ENCODE data around the gene KLHL40.

KLHL40 gene

DNA sequence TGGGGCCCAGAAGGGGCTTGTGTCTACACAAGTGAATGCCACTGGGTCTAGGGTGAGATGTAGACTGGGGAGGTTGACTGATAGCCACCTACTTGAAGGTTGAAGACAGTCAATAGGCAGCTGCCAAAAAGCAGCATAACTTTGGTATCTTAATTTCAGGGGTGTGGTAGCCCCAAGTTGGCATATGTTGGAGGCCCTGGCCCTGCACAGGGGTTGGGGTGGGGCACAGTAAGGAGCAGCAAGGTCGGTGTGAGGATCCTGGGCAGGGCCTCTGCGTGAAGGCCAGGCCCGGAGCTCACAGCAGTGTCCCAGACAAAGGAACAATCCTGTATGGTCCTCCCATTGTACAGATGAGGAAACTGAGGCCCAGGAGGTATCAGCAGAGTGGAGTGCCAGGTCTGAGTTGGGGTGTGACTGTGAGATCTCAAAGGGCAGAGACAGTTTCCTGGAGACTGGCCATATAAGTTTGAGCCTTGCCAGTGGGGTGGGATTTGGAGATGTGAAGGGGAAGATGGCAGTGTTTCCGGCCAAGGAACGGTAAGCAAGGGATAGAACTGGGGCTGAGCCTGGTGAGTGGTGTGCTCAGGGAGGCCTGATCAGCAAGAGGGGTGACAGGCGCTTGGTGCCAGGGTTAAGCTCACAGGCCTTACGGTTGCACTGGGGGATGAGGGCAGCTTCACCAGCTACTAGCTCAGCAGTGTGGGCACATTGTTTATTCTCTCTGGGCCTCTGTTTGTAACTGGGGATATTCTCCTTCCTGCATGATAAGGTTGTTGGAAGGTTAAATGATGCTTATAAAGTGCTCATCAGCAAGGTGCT, 1.7 kb downstream of the KLHL40 start:
- TF ChIP-seq, protein P1, sequence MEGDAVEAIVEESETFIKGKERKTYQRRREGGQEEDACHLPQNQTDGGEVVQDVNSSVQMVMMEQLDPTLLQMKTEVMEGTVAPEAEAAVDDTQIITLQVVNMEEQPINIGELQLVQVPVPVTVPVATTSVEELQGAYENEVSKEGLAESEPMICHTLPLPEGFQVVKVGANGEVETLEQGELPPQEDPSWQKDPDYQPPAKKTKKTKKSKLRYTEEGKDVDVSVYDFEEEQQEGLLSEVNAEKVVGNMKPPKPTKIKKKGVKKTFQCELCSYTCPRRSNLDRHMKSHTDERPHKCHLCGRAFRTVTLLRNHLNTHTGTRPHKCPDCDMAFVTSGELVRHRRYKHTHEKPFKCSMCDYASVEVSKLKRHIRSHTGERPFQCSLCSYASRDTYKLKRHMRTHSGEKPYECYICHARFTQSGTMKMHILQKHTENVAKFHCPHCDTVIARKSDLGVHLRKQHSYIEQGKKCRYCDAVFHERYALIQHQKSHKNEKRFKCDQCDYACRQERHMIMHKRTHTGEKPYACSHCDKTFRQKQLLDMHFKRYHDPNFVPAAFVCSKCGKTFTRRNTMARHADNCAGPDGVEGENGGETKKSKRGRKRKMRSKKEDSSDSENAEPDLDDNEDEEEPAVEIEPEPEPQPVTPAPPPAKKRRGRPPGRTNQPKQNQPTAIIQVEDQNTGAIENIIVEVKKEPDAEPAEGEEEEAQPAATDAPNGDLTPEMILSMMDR (IDR thresholded peaks at IDR 0.05; ENCODE audit: low read depth, low read length): no peak
- DNase-seq (ENCODE audit: extremely low read depth, low read depth): no peak

DNA sequence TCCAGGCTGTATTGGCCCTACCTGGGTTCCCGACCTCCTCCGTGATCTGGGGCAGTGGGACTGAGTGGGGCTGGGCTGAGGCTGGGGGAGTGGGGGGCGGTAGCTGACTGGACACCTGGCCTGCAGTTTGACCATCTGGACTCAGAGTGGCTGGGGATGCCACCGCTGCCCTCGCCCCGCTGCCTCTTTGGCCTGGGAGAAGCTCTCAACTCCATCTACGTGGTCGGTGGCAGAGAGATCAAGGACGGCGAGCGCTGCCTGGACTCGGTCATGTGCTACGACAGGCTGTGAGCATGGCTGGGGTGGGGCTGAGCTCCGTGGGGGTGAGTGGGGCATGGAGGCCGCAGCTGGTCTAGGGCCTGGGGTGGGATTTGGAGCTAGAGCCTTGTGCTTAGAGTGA, 2.7 kb downstream of the KLHL40 start:
- no peak for DNase-seq (ENCODE audit: extremely low read depth, low read depth)
- TF ChIP-seq, protein P1 (IDR thresholded peaks at IDR 0.05; ENCODE audit: low read depth, low read length): no peak

DNA sequence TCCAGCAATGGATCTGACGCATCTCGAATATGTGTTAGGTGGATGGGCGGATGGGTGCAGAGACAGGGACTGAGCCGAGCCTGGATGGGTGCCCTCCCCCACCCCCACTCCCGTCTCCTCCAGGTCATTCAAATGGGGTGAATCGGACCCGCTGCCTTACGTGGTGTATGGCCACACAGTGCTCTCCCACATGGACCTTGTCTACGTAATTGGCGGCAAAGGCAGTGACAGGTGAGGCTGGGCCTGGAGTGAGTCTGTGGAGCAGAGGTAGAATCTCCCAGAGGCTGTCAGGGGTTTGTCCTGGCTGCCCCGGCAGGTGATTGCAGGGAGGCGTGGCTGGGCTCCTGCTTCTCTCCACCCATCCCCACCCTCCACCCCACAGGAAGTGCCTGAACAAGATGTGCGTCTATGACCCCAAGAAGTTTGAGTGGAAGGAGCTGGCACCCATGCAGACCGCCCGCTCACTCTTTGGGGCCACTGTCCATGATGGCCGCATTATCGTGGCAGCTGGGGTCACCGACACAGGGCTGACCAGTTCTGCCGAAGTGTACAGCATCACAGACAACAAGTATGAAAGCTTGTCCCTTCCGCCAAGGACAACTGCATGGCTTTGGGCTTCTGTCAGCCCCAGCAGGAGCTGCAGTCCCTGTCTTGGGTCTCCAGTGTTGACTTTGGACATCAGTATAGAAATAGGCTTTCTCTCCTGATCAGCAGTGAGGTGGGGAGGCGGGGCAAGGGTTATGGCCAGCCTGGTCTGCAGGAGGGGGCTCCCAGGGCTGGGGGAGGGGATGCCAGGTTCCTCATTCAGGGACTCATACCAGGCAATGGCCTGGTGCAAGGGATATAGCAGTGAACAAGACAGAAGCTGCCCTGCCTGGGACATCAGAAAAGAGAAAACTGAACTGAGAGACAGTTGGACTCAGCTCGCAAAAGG, 3.4 kb downstream of the KLHL40 start:
- no peak for DNase-seq (ENCODE audit: extremely low read depth, low read depth)
- TF ChIP-seq, protein P1 (IDR thresholded peaks at IDR 0.05; ENCODE audit: low read depth, low read length): no peak

DNA sequence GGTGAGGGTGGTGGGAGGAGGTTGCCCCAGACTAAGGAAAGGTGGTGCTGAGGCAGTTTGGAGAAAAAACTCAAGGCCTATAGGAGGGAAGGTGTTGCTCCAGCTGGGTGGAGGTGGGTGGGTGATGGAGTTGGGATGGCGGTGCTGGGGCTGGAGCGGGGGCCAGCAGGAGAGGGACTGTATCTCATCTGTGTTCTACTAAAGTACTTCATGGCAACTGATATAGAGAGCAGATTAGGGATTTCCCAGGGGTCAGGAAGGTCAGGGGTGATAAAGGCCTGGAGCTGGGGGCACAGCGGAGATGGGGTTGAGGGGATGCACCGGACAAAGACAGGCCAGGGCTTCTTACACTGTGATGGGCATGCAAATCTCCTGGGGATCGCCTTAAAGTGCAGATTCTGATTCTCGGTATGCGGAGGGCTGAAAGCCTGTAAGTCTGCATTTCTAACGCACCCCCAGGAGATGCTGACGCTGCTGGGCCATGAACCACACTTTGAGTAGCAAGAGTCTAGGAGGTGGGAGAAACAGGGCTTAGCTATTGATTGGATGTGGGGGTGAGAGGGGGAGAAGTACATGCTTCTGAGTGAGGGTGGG, 4.2 kb downstream of the KLHL40 start:
- no peak for DNase-seq (ENCODE audit: extremely low read depth, low read depth)
- TF ChIP-seq, protein P1 (IDR thresholded peaks at IDR 0.05; ENCODE audit: low read depth, low read length): no peak

DNA sequence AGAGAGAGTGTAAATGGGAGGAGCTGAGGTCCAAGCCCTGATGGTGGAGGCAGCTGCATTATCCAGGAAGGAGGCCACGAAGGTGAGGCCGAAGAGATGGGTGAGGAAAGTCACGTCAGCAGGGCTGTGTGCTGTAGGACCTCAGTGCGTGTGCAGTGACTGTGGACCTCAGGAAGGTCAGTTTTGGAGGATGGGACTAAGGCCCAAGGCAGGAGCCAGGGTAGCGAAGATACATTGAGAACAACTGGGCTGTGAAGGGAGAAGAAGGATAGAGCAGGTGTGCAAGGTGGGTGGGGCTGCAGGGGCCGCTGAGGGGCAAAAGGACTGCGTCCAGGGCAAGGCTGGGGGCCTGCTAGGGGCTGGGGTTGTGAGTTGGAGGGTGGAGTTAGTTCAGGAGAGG, 4.9 kb downstream of the KLHL40 start:
- DNase-seq (ENCODE audit: extremely low read depth, low read depth): no peak
- TF ChIP-seq, protein P1 (IDR thresholded peaks at IDR 0.05; ENCODE audit: low read depth, low read length): no peak

DNA sequence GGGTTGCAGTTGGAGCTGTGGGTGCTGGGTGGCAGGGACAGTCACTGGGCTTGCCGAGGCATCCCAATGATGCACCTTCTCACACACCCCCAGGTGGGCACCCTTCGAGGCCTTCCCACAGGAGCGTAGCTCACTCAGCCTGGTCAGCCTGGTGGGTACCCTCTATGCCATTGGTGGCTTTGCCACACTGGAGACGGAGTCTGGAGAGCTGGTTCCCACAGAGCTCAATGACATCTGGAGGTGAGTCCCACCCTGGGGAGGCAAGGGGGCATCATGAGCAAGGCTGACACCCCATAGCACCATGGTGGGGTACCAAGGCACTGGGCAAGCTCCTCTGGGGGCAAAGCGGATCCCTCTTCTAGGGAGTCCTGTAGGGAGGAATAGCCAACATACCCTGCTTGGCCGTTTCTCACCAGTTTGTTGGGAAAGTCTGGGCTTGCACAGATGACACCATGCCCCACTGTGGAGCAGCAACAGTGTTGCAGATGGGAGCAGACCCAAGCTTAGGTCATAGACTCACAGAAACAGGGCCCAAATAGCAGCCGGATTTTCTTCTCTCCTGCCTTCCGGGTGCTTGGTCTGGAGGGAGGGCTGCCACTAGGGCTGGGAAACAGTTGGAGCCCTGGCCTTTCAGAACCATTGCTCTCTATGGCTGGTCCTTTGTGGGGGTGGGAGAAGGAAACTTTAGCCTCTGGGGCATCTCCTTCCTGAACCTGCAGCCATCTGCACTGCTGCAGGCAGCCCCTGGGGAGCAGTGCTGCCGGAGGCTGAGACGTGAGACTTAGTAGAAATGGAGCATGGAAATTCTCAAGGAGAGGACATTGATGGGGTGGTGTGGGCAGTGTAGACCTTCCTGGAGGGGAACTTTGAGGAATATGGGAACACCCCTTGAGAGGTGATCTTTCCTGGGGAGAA, 5.7 kb downstream of the KLHL40 start:
- TF ChIP-seq, protein P1 (IDR thresholded peaks at IDR 0.05; ENCODE audit: low read depth, low read length): no peak
- no peak for DNase-seq (ENCODE audit: extremely low read depth, low read depth)

Data from AG09319 (cell line).